Loucy (cell line): ENCODE data around the gene CUL9.

ENCODE experiments used
- H2AFZ ChIP-seq: fragments of 200-600 bp; sonication (generic); 2 replicates; pipeline ENCODE4 v1.6.0; 2016; ENCODE audit warnings: antibody characterized with exemption, mild to moderate bottlenecking, low read length, moderate library complexity
- H3F3A ChIP-seq: fragments of 200-600 bp; 2 replicates; pipeline ENCODE4 v1.6.0; 2016; ENCODE audit warnings: antibody characterized with exemption, low read depth, mild to moderate bottlenecking
- H3K27me3 ChIP-seq: fragments of 200-600 bp; sonication (generic); 2 replicates; pipeline ENCODE4 v1.6.1; 2014; ENCODE audit warnings: low read length, mild to moderate bottlenecking; ENCODE audit not compliant: insufficient read depth, poor library complexity, severe bottlenecking
- H3K36me3 ChIP-seq: fragments of 200-600 bp; sonication (generic); 2 replicates; pipeline ENCODE4 v1.6.1; 2016; ENCODE audit warnings: low read length; ENCODE audit not compliant: insufficient read depth
- H3K4me1 ChIP-seq: fragments of 200-600 bp; sonication (generic); 2 replicates; pipeline ENCODE4 v1.5.1; 2014; ENCODE audit warnings: low read length, mild to moderate bottlenecking; ENCODE audit not compliant: insufficient read depth, poor library complexity, severe bottlenecking
- H3K4me2 ChIP-seq: fragments of 200-600 bp; sonication (generic); 2 replicates; pipeline ENCODE4 v1.6.0; 2014; ENCODE audit warnings: antibody characterized with exemption, low read length, low read depth, mild to moderate bottlenecking; ENCODE audit not compliant: poor library complexity, severe bottlenecking
- H3K4me3 ChIP-seq: fragments of 200-600 bp; sonication (generic); 2 replicates; pipeline ENCODE4 v1.5.1; 2014; ENCODE audit warnings: low read length, mild to moderate bottlenecking, mixed read lengths; ENCODE audit not compliant: poor library complexity, severe bottlenecking
- H3K79me2 ChIP-seq: fragments of 200-600 bp; sonication (generic); 2 replicates; pipeline ENCODE4 v1.6.1; 2014; ENCODE audit warnings: low read length; ENCODE audit not compliant: insufficient read depth
- H3K9ac ChIP-seq: fragments of 200-600 bp; sonication (generic); 2 replicates; pipeline ENCODE4 v1.6.0; 2014; ENCODE audit warnings: mild to moderate bottlenecking, low read depth, low read length, moderate library complexity; ENCODE audit not compliant: poor library complexity, severe bottlenecking
- H3K9me2 ChIP-seq: fragments of 200-600 bp; sonication (generic); replicated peaks from 2 replicates; pipeline ENCODE4 v1.6.1; 2016; ENCODE audit warnings: low read depth, low read length, mixed read lengths
- H3K9me3 ChIP-seq: fragments of 200-600 bp; sonication (generic); 2 replicates; pipeline ENCODE4 v1.6.1; 2014; ENCODE audit warnings: mild to moderate bottlenecking, antibody characterized with exemption, low read length, low read depth; ENCODE audit not compliant: insufficient read depth
- H4K20me1 ChIP-seq: fragments of 200-600 bp; sonication (generic); 2 replicates; pipeline ENCODE4 v1.6.0; 2014; ENCODE audit warnings: antibody characterized with exemption, low read length, mild to moderate bottlenecking; ENCODE audit not compliant: insufficient read depth, poor library complexity, severe bottlenecking
- EZH2phosphoT487 ChIP-seq: fragments of 200-600 bp; IDR thresholded peaks from 2 replicates; pipeline ENCODE4 v1.6.1; 2018; ENCODE audit warnings: antibody characterized with exemption, mild to moderate bottlenecking, moderate library complexity, borderline replicate concordance
- TF ChIP-seq, protein P1 (sequence below): fragments of 200-600 bp; sonication (generic); conservative IDR thresholded peaks from 2 replicates; pipeline ENCODE4 v1.5.1; 2014; ENCODE audit warnings: mild to moderate bottlenecking, antibody characterized with exemption, low read length

The CUL9 gene

DNA sequence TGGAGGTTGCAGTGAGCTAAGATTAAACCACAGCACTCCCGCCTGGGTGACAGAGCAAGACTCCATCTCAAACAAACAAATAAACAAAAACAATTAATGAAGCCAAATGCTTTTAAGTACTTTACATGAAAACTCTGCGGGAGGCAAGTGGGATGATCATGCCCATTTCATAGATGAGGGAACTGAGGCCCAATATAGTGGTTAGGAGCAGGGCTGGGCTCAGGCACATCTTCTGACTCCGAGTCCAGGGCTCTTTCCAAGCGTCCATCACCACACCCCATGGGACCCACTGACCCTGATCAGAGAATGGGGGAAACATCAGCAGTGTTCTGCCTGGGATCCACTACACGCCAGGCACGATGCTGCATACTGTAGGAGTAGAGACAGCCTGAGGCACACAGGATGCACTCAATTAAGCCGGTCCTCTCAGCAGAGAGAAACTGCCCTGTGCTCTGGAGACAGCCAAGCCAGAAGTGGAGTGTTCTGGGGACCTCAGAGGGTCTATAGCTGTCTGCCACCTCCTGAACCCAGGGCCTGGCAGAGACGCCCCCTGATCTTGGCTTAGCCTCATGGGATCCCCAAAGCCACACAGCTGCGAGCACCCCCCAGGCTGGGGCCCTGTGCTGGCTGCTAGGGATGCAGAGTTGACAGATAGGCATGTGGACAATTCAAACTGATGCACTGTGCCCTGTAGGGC, 74.8 kb downstream of the CUL9 start:
- no peak overlapping the region for H3K4me2 ChIP-seq
- no peaks in the 10 kb centered on the region for H3K79me2 ChIP-seq
- H3K4me1 ChIP-seq, result no peaks in the 10 kb centered on the region
- no peaks in the 10 kb centered on the region for H3K27me3 ChIP-seq
- H3K4me3 ChIP-seq, result no peak overlapping the region
- H4K20me1 ChIP-seq, result no peaks in the 10 kb centered on the region
- H2AFZ ChIP-seq, result no peak overlapping the region
- H3K36me3 ChIP-seq, result no peaks in the 10 kb centered on the region
- no peaks in the 10 kb centered on the region for H3K9me3 ChIP-seq
- TF ChIP-seq, protein P1, sequence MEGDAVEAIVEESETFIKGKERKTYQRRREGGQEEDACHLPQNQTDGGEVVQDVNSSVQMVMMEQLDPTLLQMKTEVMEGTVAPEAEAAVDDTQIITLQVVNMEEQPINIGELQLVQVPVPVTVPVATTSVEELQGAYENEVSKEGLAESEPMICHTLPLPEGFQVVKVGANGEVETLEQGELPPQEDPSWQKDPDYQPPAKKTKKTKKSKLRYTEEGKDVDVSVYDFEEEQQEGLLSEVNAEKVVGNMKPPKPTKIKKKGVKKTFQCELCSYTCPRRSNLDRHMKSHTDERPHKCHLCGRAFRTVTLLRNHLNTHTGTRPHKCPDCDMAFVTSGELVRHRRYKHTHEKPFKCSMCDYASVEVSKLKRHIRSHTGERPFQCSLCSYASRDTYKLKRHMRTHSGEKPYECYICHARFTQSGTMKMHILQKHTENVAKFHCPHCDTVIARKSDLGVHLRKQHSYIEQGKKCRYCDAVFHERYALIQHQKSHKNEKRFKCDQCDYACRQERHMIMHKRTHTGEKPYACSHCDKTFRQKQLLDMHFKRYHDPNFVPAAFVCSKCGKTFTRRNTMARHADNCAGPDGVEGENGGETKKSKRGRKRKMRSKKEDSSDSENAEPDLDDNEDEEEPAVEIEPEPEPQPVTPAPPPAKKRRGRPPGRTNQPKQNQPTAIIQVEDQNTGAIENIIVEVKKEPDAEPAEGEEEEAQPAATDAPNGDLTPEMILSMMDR, result no peak
- H3K9ac ChIP-seq, result no peak overlapping the region
- no peaks in the 10 kb centered on the region for H3K9me2 ChIP-seq
- H3F3A ChIP-seq, result no peaks in the 10 kb centered on the region

DNA sequence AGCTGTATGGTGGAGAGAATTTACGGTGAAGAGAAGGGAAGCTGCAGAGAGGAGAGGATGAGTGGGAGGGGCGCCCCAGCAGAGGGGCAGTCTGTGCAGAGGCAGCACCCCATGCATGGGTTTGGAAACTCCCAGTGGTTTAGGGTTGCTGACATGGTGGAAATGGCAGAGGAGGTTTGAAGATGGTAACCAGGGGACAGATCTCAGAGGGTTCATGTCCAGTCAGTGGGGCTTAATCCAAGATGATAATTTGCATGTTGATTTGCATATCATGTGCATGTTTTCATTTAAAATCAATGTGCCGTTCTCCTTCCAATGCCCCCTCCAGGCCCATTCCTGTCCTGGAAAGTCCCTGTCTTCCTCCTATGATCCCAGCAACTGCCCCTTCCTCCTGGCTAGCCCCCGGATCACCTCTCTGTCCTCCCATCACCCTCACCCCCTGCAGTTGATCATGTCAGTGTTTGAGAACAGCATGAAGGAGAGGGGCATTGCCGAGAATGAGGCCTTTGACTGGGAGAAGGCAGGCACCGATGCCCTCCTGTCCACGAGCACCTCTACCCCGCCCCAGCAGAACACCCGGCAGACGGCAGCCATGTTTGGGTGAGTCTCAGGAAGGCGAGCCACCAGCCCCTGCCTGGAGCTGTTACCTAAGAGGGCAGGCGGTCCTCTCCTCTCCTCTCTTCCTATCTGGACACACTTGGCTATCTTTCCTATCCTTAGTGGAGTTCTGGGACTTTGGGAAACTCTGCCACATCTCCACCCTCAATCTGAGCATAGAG, 75.6 kb downstream of the CUL9 start:
- Histone ChIP-seq H3K27me3 (no peaks in the 10 kb centered on the region), H4K20me1 (no peaks in the 10 kb centered on the region), H3K9me3 (no peaks in the 10 kb centered on the region), H3K36me3 (no peaks in the 10 kb centered on the region), H3F3A (no peaks in the 10 kb centered on the region), H3K9ac (no peak overlapping the region), H3K79me2 (no peaks in the 10 kb centered on the region), H2AFZ (peak overlapping the region; percentile 52; the same call in 1 of the 2 replicates), H3K9me2 (no peaks in the 10 kb centered on the region), H3K4me2 (no peak overlapping the region), H3K4me3 (no peak overlapping the region), H3K4me1 (no peaks in the 10 kb centered on the region)
- TF ChIP-seq EZH2phosphoT487, result no peak
- TF ChIP-seq, protein P1, result no peak

DNA sequence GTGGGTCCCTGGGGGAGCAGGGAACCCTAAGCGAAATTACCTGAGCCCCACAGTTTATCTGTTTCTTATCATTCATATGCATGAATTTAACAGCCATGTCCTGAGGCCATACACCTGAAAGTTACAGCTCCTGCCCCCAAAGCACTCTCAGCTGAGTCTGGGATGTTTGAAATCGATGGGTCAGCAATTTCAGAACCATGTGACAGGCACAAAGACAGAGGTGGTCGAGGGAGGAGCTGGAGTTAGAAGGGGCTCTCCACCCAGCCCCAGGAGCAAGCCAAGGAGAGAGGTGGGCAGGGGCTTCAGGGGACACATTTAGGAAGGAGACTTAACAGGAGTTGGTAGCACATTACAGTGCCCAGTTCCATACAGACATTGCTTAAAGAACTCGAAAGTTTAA, 76.2 kb downstream of the CUL9 start:
- Histone ChIP-seq H2AFZ (peak overlapping the region; percentile 52; the same call in 1 of the 2 replicates), H3K9ac (no peak overlapping the region), H3K9me3 (no peaks in the 10 kb centered on the region), H3F3A (no peaks in the 10 kb centered on the region), H3K27me3 (no peaks in the 10 kb centered on the region), H3K4me2 (no peak overlapping the region), H3K4me1 (no peaks in the 10 kb centered on the region), H3K79me2 (no peaks in the 10 kb centered on the region), H3K9me2 (no peaks in the 10 kb centered on the region), H4K20me1 (no peaks in the 10 kb centered on the region), H3K36me3 (no peaks in the 10 kb centered on the region), H3K4me3 (no peak overlapping the region)
- TF ChIP-seq, protein P1, result no peak
- TF ChIP-seq EZH2phosphoT487, result no peak
